ENCODE data around the gene CST9. TPM values are rescaled to one million over a fixed set of nuclear protein-coding genes. Genes with fewer than 3 reads are reported as not detected.

Gene CST9
- total RNA-seq: not detected in 2 replicates

DNA sequence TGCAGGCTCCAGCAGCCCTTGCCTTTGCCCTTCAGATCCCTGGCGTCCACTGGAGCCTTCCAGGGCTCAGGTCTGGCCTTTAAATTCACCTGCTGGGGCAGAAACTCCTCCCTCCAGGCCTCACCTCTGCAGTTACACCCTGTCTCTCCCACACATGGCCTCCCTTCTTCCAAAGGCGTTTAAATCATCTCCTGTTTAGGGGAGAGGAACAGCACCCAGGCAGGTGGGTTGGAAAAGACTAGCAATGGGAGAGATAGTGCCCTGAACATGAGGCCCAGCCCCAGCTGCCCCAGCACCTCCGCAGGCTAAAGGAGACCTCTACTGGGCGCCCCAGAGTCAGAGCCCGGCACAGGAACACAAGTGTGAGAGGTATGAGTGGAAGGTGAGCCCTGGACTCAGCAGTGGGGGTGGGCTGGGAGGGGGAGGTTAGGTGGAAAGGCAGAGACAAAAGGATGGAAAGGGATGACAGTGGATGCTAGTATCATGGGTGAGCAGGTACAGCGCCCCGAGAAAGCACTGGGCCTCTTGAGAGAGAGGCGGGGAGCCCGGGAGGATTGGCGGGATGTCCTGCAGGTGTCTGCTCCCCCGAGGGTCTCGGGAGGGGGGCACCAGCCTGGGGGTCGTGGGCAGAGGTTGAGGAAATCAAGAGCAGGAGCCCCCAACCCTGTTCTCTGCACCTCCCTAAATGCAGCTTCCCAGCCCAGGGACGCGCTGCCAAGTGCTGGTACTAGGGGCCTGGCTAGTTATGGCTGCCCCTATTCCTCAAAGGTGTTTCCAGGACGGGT is at the start of gene CST9:
Gene CST9, minus strand, starts transcription at position 51 of the 785 bp plus-strand sequence. CDS start 53 bp downstream, outside the sequence.
- Mint-ChIP-seq H3K27ac (no peak within 1 kb of the TSS), H3K9me3 (no peaks in the 10 kb centered on the region), H3K27me3 (ENCODE audit: low read depth) (peaks cover 2% of the 10 kb centered on the region), H3K36me3 (ENCODE audit: low read depth) (no peaks in the 10 kb centered on the region), H3K4me3 (ENCODE audit: low read depth) (no peak within 1 kb of the TSS), H3K4me1 (ENCODE audit: low read depth) (peaks cover 4% of the 10 kb centered on the region)
- no peak for DNase-seq (ENCODE audit: low spot score)
- intact Hi-C loops (cut with micrococcal nuclease): loop anchor here (1.0 to 2.0 kb wide), 2 partner anchors 164 to 255 kb away; partner anchors contain the start of gene NXT1

DNA sequence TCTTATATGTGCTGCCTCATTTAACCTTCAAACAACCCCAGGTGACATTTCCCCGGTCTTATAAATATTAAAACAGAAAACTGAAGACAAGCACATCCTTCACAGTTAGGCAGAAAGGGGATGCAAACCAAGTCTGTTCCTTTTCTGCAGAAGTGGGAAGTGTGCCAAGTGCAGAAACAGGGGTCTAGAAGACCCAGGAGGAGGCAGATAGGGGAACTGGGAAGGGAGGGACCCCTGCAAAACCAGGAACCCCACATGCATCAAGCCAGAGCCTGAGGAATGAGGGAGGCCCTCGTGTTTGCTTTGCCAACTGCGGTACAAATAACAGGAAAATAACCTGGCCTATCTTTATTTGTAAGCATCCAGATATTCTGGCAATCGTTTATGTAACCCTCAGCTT is 49.0 kb upstream of the CST9 start:
- Mint-ChIP-seq H3K36me3 (ENCODE audit: low read depth) (no peaks in the 10 kb centered on the region), H3K4me1 (ENCODE audit: low read depth) (no peaks in the 10 kb centered on the region), H3K4me3 (ENCODE audit: low read depth) (no peak overlapping the region), H3K9me3 (no peaks in the 10 kb centered on the region), H3K27ac (no peak overlapping the region), H3K27me3 (ENCODE audit: low read depth) (peaks cover 8% of the 10 kb centered on the region)
- no peak for DNase-seq (ENCODE audit: low spot score)
- intact Hi-C loops (cut with micrococcal nuclease): no loop called here

DNA sequence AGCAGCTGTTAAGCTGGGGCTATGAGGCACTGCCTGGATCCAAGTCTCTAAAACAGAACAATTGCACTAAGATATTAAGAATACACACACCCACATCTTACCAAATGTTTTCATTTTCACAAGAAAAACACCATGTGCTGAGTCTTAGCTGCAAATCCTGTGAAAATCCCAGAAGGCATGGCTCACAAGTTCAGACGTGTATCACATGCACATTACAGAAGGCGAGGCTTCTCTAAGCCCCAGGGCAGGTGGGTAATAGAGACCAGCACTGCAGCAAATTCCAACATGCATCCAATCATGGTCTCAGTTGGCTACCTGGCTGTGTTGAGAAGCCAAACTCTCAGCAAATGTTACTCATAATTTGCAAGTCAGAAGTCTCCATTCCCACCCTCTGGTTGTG is 48.3 kb upstream of the CST9 start:
- peaks cover 8% of the 10 kb centered on the region for H3K27me3 Mint-ChIP-seq (ENCODE audit: low read depth)
- no peaks in the 10 kb centered on the region for H3K9me3 Mint-ChIP-seq
- no peak overlapping the region for H3K27ac Mint-ChIP-seq
- intact Hi-C loops (cut with micrococcal nuclease): no loop called here
- no peak for DNase-seq (ENCODE audit: low spot score)
- no peaks in the 10 kb centered on the region for H3K4me1 Mint-ChIP-seq (ENCODE audit: low read depth)
- H3K36me3 Mint-ChIP-seq (ENCODE audit: low read depth): no peaks in the 10 kb centered on the region
- no peak overlapping the region for H3K4me3 Mint-ChIP-seq (ENCODE audit: low read depth)

- H3K36me3 Mint-ChIP-seq (ENCODE audit: low read depth): no peaks in the 10 kb centered on the region
- no peak overlapping the region for H3K27ac Mint-ChIP-seq
- H3K27me3 Mint-ChIP-seq (ENCODE audit: low read depth): peaks cover 8% of the 10 kb centered on the region
- no peak for DNase-seq (ENCODE audit: low spot score)
- H3K9me3 Mint-ChIP-seq: no peaks in the 10 kb centered on the region
- H3K4me3 Mint-ChIP-seq (ENCODE audit: low read depth): no peak overlapping the region
- intact Hi-C loops (cut with micrococcal nuclease): no loop called here
- no peaks in the 10 kb centered on the region for H3K4me1 Mint-ChIP-seq (ENCODE audit: low read depth)
These were observed 47.8 kb upstream of the CST9 start for GRCh38 chr20:23653400-23653938.

- no peak for DNase-seq (ENCODE audit: low spot score)
- Mint-ChIP-seq H3K27me3 (ENCODE audit: low read depth) (peaks cover 8% of the 10 kb centered on the region), H3K36me3 (ENCODE audit: low read depth) (no peaks in the 10 kb centered on the region), H3K4me1 (ENCODE audit: low read depth) (no peaks in the 10 kb centered on the region), H3K27ac (no peak overlapping the region), H3K4me3 (ENCODE audit: low read depth) (no peak overlapping the region), H3K9me3 (no peaks in the 10 kb centered on the region)
- intact Hi-C loops (cut with micrococcal nuclease): no loop called here
These were observed 47.2 kb upstream of the CST9 start for GRCh38 chr20:23652926-23653325.

- Mint-ChIP-seq H3K4me1 (ENCODE audit: low read depth) (no peaks in the 10 kb centered on the region), H3K36me3 (ENCODE audit: low read depth) (no peaks in the 10 kb centered on the region)
These were observed 46.7 kb upstream of the CST9 start for GRCh38 chr20:23652371-23652770.

DNA sequence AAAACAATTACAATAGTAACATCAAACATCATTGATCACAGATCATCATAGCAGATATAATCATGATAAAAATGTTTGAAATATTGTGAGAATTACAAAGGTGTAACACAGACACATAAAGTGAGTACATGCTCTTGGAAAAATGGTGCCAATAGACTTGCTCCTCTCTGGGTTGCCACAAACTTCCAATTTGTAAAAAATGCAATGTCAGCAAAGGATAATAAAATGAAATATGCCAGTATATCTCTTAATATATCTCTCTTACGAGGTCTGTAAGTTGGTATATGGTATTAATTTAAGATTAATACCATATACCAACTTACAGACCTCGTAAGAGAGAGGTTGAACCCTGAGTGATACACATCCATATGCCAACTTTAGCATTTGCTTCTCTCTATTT is 45.4 kb upstream of the CST9 start:
- intact Hi-C loops (cut with micrococcal nuclease): no loop called here
- Mint-ChIP-seq H3K9me3 (no peaks in the 10 kb centered on the region), H3K36me3 (ENCODE audit: low read depth) (no peaks in the 10 kb centered on the region), H3K27me3 (ENCODE audit: low read depth) (peaks cover 8% of the 10 kb centered on the region), H3K4me3 (ENCODE audit: low read depth) (no peak overlapping the region), H3K4me1 (ENCODE audit: low read depth) (no peaks in the 10 kb centered on the region), H3K27ac (no peak overlapping the region)
- no peak for DNase-seq (ENCODE audit: low spot score)

More at GRCh38 chr20:23652371-23652770, 46.7 kb upstream of the CST9 start:
- Mint-ChIP-seq H3K27me3 (ENCODE audit: low read depth) (peaks cover 8% of the 10 kb centered on the region), H3K27ac (no peak overlapping the region), H3K9me3 (no peaks in the 10 kb centered on the region), H3K4me3 (ENCODE audit: low read depth) (no peak overlapping the region)
- no peak for DNase-seq (ENCODE audit: low spot score)
- intact Hi-C loops (cut with micrococcal nuclease): no loop called here

DNA sequence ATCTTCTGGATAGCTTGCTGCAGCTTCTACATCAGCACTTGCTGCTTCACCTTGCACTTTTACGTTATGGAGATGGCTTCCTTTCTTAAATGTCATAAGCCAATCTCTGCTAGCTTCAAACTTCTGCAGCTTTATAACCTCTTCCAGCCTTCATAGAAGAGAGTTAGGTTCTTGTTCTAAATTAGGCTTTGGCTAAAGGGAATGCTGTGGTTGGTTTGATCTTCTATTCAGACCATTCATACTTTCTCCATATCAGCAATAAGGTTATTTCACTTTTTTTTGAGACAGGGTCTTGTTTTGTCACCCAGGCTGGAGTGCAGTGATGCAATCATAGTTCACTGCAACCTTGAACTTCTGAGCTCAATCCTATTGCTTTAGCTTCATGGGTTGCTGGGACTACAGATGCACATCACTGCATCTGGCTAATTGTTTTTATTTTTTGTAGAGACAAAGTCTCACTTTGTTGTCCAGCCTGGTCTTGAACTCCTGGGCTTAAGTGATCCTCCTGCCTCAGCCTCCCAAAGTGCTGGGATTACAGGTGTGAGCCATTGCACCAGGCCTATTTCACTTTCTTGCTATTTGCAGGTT is 44.2 kb upstream of the CST9 start:
- Mint-ChIP-seq H3K4me3 (ENCODE audit: low read depth) (no peak overlapping the region), H3K36me3 (ENCODE audit: low read depth) (no peaks in the 10 kb centered on the region), H3K4me1 (ENCODE audit: low read depth) (no peaks in the 10 kb centered on the region), H3K9me3 (no peaks in the 10 kb centered on the region), H3K27ac (no peak overlapping the region), H3K27me3 (ENCODE audit: low read depth) (peaks cover 13% of the 10 kb centered on the region)
- no peak for DNase-seq (ENCODE audit: low spot score)
- intact Hi-C loops (cut with micrococcal nuclease): no loop called here

- no peaks in the 10 kb centered on the region for H3K36me3 Mint-ChIP-seq (ENCODE audit: low read depth)
- H3K27me3 Mint-ChIP-seq (ENCODE audit: low read depth): peaks cover 6% of the 10 kb centered on the region
- H3K4me3 Mint-ChIP-seq (ENCODE audit: low read depth): no peak overlapping the region
- no peak overlapping the region for H3K27ac Mint-ChIP-seq
- no peaks in the 10 kb centered on the region for H3K4me1 Mint-ChIP-seq (ENCODE audit: low read depth)
- DNase-seq (ENCODE audit: low spot score): no peak
- no peaks in the 10 kb centered on the region for H3K9me3 Mint-ChIP-seq
- intact Hi-C loops (cut with micrococcal nuclease): no loop called here
These were observed 43.5 kb upstream of the CST9 start for GRCh38 chr20:23649242-23649641.

DNA sequence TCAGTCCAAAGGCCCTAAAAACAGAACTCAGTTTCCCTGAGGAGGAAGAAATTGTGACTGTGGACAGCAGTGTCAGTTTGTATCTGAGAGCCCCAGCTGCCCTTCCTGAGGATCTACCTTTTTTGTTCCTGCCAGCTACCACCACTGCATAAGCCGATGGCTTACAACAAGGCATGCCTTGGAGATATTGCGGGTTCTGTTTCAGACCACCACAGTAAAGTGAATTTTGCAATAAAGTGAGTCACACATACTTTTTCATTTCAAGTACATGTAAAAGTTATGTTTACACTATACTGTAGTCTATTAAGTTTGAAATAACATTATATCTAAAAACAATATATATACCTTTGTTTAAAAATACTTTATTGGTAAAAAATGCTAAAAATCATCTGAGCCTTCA is 41.6 kb upstream of the CST9 start:
- no peaks in the 10 kb centered on the region for H3K9me3 Mint-ChIP-seq
- H3K4me3 Mint-ChIP-seq (ENCODE audit: low read depth): no peak overlapping the region

GRCh38 chr20:23646106-23646873 is 40.6 kb upstream of the CST9 start:
- Mint-ChIP-seq H3K4me3 (ENCODE audit: low read depth) (no peak overlapping the region), H3K27ac (no peak overlapping the region), H3K36me3 (ENCODE audit: low read depth) (no peaks in the 10 kb centered on the region), H3K27me3 (ENCODE audit: low read depth) (peaks cover 6% of the 10 kb centered on the region), H3K4me1 (ENCODE audit: low read depth) (no peaks in the 10 kb centered on the region), H3K9me3 (no peaks in the 10 kb centered on the region)
- DNase-seq (ENCODE audit: low spot score): no peak
- intact Hi-C loops (cut with micrococcal nuclease): no loop called here

More for the DNA sequence above, 41.6 kb upstream of the CST9 start:
- no peak for DNase-seq (ENCODE audit: low spot score)
- Mint-ChIP-seq H3K27ac (no peak overlapping the region), H3K4me1 (ENCODE audit: low read depth) (no peaks in the 10 kb centered on the region), H3K27me3 (ENCODE audit: low read depth) (peaks cover 6% of the 10 kb centered on the region), H3K36me3 (ENCODE audit: low read depth) (no peaks in the 10 kb centered on the region)
- intact Hi-C loops (cut with micrococcal nuclease): no loop called here

DNA sequence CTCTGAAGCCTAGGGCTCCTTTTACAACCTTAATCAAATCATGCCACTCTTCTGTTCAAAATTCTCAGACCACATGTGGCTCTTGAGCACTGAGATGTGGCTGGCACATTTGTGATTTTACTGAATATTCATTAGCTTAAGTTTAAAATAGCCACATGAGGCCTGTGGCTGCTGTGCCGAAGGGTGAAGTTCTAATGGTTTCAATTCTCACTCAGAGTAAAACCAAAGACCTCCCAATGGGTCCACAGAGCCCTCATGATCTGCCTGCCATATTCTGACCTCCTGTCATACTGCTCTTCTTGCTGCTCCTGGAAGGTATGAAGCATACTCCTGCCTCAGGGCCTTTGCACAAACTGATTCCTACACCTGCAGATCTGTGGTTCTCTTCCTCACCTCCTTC is 39.9 kb upstream of the CST9 start:
- Mint-ChIP-seq H3K4me3 (ENCODE audit: low read depth) (no peak overlapping the region), H3K9me3 (no peaks in the 10 kb centered on the region), H3K4me1 (ENCODE audit: low read depth) (no peaks in the 10 kb centered on the region), H3K27ac (no peak overlapping the region), H3K27me3 (ENCODE audit: low read depth) (peaks cover 6% of the 10 kb centered on the region), H3K36me3 (ENCODE audit: low read depth) (no peaks in the 10 kb centered on the region)
- no peak for DNase-seq (ENCODE audit: low spot score)
- intact Hi-C loops (cut with micrococcal nuclease): no loop called here

DNA sequence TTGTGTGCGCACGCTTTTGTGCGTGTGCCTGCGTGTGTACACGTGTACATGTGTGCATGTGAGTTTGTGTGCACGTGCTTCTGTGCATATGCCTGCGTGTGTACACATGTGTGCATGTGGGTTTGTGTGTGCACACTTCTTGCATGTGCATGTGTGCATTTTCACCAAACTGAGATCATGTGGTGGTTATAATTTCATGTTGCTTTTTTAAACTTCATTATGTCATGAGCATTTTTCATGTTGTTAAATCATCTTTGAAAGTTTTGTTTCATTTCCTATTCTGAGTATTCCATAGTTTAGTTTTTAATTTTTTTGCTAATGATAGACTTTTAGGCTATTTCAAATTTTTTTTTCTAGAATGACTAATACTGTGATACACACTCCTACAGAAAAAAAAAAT is 38.4 kb upstream of the CST9 start:
- peaks cover 8% of the 10 kb centered on the region for H3K27me3 Mint-ChIP-seq (ENCODE audit: low read depth)
- no peaks in the 10 kb centered on the region for H3K36me3 Mint-ChIP-seq (ENCODE audit: low read depth)
- no peak overlapping the region for H3K27ac Mint-ChIP-seq
- H3K9me3 Mint-ChIP-seq: no peaks in the 10 kb centered on the region
- no peaks in the 10 kb centered on the region for H3K4me1 Mint-ChIP-seq (ENCODE audit: low read depth)
- H3K4me3 Mint-ChIP-seq (ENCODE audit: low read depth): no peak overlapping the region
- no peak for DNase-seq (ENCODE audit: low spot score)
- intact Hi-C loops (cut with micrococcal nuclease): no loop called here

Data from activated T-helper 2 cell treated with anti-CD3 and anti-CD28 coated beads, Interferon-gamma antibody, Interleukin-2, Interleukin-4, amounts not matched to agents 10 μg/mL and 5 μg/mL and 100 μg/mL, durations not matched to agents 14 hours and 24 hours and 36 hours (primary cell).